B cell (primary cell): ENCODE results near the gene IMPA2. TPM values are rescaled to one million over a fixed set of nuclear protein-coding genes. Genes with fewer than 3 reads are reported as not detected.

Experiments used
- ATAC-seq: fragments of 200-7000 bp; cut with Tn5 transposase; one replicate; pipeline ENCODE4 v1.10.0; 2021; ENCODE audit warnings: low read depth, mild to moderate bottlenecking, moderate number of reproducible peaks, moderate library complexity
- CTCF ChIA-PET: fragments of 350-600 bp; sonication (Branson Sonifier 250); formaldehyde crosslinking; loops from one replicate; lab custom pipeline; 2021; ENCODE audit warnings: antibody characterized with exemption, inconsistent platforms; lab: Charles Lee
- POLR2A ChIA-PET: fragments of 350-600 bp; sonication (Branson Sonifier 250); formaldehyde crosslinking; loops from one replicate; lab custom pipeline; 2021; ENCODE audit warnings: antibody characterized with exemption; lab: Charles Lee
- DNase-seq: peaks from one replicate; pipeline ENCODE4 v3.0.0; 2013
- H2AFZ ChIP-seq: 2 replicates; pipeline ENCODE4 v1.6.1; 2012; ENCODE audit warnings: mild to moderate bottlenecking, low read depth, low read length; ENCODE audit not compliant: insufficient read depth, poor library complexity, severe bottlenecking
- H3K27ac ChIP-seq, 2 donors: 1 replicate in 1 of 2; 2 replicates in 1 of 2; pipeline ENCODE4 v1.5.1; 2012 to 2013; ENCODE audit warnings: low read length in 2 of 2, mild to moderate bottlenecking in 2 of 2, moderate library complexity in 1 of 2
- H3K27me3 ChIP-seq, 4 experiments: fragments of 200-600 bp in 1 of 4; sonication (generic) in 1 of 4; replicated peaks in 1 of 4; 1 replicate in 2 of 4; 2 replicates in 2 of 4; pipeline versions ENCODE4 v1.6.1 to v1.7.0; 2013 to 2016; ENCODE audit warnings: low read length in 3 of 4, mild to moderate bottlenecking in 2 of 4, mixed read lengths in 1 of 4, moderate library complexity in 1 of 4; ENCODE audit not compliant: insufficient read depth in 4 of 4, control insufficient read depth in 3 of 4; ENCODE audit errors: control extremely low read depth in 1 of 4
- H3K36me3 ChIP-seq, 2 experiments: replicated peaks in 1 of 2; 1 replicate in 1 of 2; 2 replicates in 1 of 2; pipeline versions ENCODE4 v1.6.1 to v1.7.1; 2013; ENCODE audit warnings: low read length in 1 of 2; ENCODE audit not compliant: insufficient read depth in 2 of 2, control insufficient read depth in 1 of 2; ENCODE audit errors: control extremely low read depth in 1 of 2, extremely low read depth in 1 of 2
- H3K4me1 ChIP-seq, 2 donors: fragments of 200-600 bp in 1 of 2; sonication (generic) in 1 of 2; 1 replicate in 1 of 2; 2 replicates in 1 of 2; pipeline versions ENCODE4 v1.5.1 to v1.6.1; 2013 to 2017; ENCODE audit warnings: low read length in 2 of 2; ENCODE audit not compliant: control insufficient read depth in 2 of 2, insufficient read depth in 2 of 2
- H3K4me2 ChIP-seq: replicated peaks from 2 replicates; pipeline ENCODE3; 2012; ENCODE audit warnings: mild to moderate bottlenecking, low read depth, low read length; ENCODE audit not compliant: poor library complexity, severe bottlenecking
- H3K4me3 ChIP-seq, 5 experiments: fragments of 200-600 bp in 1 of 5; sonication (generic) in 1 of 5; 1 replicate in 3 of 5; 2 replicates in 2 of 5; pipeline versions ENCODE4 v1.5.1 to v1.7.0; 2011 to 2016; ENCODE audit warnings: low read length in 4 of 5, mild to moderate bottlenecking in 4 of 5, low read depth in 2 of 5, control low read depth in 1 of 5, moderate library complexity in 1 of 5; ENCODE audit not compliant: insufficient read depth in 1 of 5; ENCODE audit errors: control extremely low read depth in 1 of 5, extremely low read depth in 1 of 5
- H3K79me2 ChIP-seq: fragments of 200-600 bp; sonication (generic); one replicate; pipeline ENCODE4 v1.6.0; 2016; ENCODE audit warnings: low read length; ENCODE audit not compliant: control insufficient read depth, insufficient read depth
- H3K9ac ChIP-seq: fragments of 200-600 bp; sonication (generic); 2 replicates; pipeline ENCODE4 v1.6.1; 2017; ENCODE audit warnings: mild to moderate bottlenecking, low read length, moderate library complexity
- H3K9me3 ChIP-seq, 3 donors: one replicate each; pipeline versions ENCODE4 v1.6.1 to v1.7.1; 2013; ENCODE audit warnings: low read length in 2 of 3; ENCODE audit not compliant: control insufficient read depth in 2 of 3, insufficient read depth in 1 of 3; ENCODE audit errors: control extremely low read depth in 1 of 3
- H4K20me1 ChIP-seq: 2 replicates; pipeline ENCODE4 v1.6.0; 2012; ENCODE audit warnings: mild to moderate bottlenecking, low read length; ENCODE audit not compliant: insufficient read depth, control insufficient read depth, poor library complexity, severe bottlenecking
- H3K27ac Mint-ChIP-seq: one replicate; pipeline ENCODE4 v1.8.0; 2021; ENCODE audit warnings: mixed read lengths
- H3K27me3 Mint-ChIP-seq: one replicate; pipeline ENCODE4 v1.8.0; 2021; ENCODE audit warnings: mixed read lengths
- H3K4me1 Mint-ChIP-seq: one replicate; pipeline ENCODE4 v1.8.0; 2021; ENCODE audit warnings: mixed read lengths
- H3K4me3 Mint-ChIP-seq: one replicate; pipeline ENCODE4 v1.8.0; 2021; ENCODE audit warnings: mixed read lengths
- H3K9me3 Mint-ChIP-seq: one replicate; pipeline ENCODE4 v1.8.0; 2022; ENCODE audit warnings: mixed read lengths; ENCODE audit not compliant: insufficient read depth
- EZH2 ChIP-seq: IDR thresholded peaks from 2 replicates; pipeline ENCODE4 v1.6.1; 2012; ENCODE audit warnings: borderline replicate concordance, low read depth, mild to moderate bottlenecking, moderate library complexity, low read length; ENCODE audit not compliant: insufficient read depth, poor library complexity, severe bottlenecking
- WGBS: methylation state at CpG from one replicate; pipeline ENCODE4 v1.1.5; 2013; ENCODE audit warnings: missing lambda C conversion rate; ENCODE audit not compliant: insufficient coverage; 5-methylcytosine and 5-hydroxymethylcytosine counted together
- intact Hi-C: fragments of 100-400 bp; cut with micrococcal nuclease; formaldehyde crosslinking; loops from one replicate; pipeline ENCODE4 v1.10.0; 2022
- polyA plus RNA-seq: library from polyadenylated mRNA; depleted of rRNA; stranded (reverse); fragments of >200 nt; gene quantifications from 2 replicates; pipeline ENCODE4 v1.2.3, GENCODE V29; 2012
- total RNA-seq, 2 donors: library from RNA; stranded (reverse); fragments of 120-200 nt in 1 of 2; gene quantifications; 1 replicate in 1 of 2; 2 replicates in 1 of 2; pipeline versions ENCODE4 v1.2.3 to v1.2.4, GENCODE V29; 2013 to 2022
- TF ChIP-seq, protein P1 (sequence below): fragments of 200-600 bp; IDR thresholded peaks from one replicate; pipeline ENCODE4 v1.8.0; 2022; ENCODE audit warnings: antibody characterized with exemption, mild to moderate bottlenecking

Gene IMPA2
- total and polyA plus RNA-seq, 2 donors (not counting 1 experiment from before 2014, with no cell fraction given), result 8.0 to 11.7 TPM

DNA sequence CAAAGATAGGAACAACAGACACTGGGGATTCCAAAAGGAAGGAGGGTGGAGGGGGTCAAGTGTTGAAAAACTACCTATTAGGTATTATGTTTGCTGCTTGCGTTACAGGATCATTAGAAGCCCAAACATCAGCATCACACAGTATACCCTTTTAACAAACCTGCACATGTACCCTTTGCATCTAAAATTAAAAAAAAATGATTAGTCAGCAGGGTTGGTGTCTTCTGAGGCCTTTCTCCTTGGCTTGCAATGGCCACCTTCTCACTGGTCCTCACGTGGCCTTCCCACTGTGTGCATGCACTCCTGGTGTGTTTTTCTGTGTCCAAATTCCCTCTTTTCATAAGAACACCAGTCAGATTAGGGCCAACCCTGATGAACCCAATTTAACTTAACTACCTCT lies 5.6 kb upstream of the IMPA2 start:
- no peak for TF ChIP-seq EZH2
- TF ChIP-seq, protein P1, sequence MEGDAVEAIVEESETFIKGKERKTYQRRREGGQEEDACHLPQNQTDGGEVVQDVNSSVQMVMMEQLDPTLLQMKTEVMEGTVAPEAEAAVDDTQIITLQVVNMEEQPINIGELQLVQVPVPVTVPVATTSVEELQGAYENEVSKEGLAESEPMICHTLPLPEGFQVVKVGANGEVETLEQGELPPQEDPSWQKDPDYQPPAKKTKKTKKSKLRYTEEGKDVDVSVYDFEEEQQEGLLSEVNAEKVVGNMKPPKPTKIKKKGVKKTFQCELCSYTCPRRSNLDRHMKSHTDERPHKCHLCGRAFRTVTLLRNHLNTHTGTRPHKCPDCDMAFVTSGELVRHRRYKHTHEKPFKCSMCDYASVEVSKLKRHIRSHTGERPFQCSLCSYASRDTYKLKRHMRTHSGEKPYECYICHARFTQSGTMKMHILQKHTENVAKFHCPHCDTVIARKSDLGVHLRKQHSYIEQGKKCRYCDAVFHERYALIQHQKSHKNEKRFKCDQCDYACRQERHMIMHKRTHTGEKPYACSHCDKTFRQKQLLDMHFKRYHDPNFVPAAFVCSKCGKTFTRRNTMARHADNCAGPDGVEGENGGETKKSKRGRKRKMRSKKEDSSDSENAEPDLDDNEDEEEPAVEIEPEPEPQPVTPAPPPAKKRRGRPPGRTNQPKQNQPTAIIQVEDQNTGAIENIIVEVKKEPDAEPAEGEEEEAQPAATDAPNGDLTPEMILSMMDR, result no peak
- H2AFZ ChIP-seq, result no peak overlapping the region
- no peaks in the 10 kb centered on the region for H3K9me3 ChIP-seq
- H3K4me1 Mint-ChIP-seq, result peaks cover 7% of the 10 kb centered on the region
- no CpG with 5 or more reads among the region's 2 CpGs for WGBS
- H3K4me2 ChIP-seq, result no peak overlapping the region
- no peaks in the 10 kb centered on the region for H3K27me3 Mint-ChIP-seq
- CTCF ChIA-PET, result interaction anchor here (2.7 kb wide), 1 partner anchor 20 kb away, joined by 11 read pairs; no protein-coding TSS in a partner anchor
- no peaks in the 10 kb centered on the region for H3K9me3 Mint-ChIP-seq
- no peaks in the 10 kb centered on the region for H4K20me1 ChIP-seq
- no peaks in the 10 kb centered on the region for H3K79me2 ChIP-seq
- POLR2A ChIA-PET, result no interaction called here
- H3K4me3 ChIP-seq, result no peak overlapping the region
- H3K27me3 ChIP-seq, result no peaks in the 10 kb centered on the region
- no peak overlapping the region for H3K27ac Mint-ChIP-seq
- peaks cover 5 to 9% of the 10 kb centered on the region in 2 donors for H3K4me1 ChIP-seq
- H3K27ac ChIP-seq, result no peak overlapping the region
- ATAC-seq, result no peak
- DNase-seq, result no peak
- no peaks in the 10 kb centered on the region for H3K36me3 ChIP-seq
- H3K4me3 Mint-ChIP-seq, result no peak overlapping the region
- intact Hi-C loops, result no loop called here
- no peak overlapping the region for H3K9ac ChIP-seq

DNA sequence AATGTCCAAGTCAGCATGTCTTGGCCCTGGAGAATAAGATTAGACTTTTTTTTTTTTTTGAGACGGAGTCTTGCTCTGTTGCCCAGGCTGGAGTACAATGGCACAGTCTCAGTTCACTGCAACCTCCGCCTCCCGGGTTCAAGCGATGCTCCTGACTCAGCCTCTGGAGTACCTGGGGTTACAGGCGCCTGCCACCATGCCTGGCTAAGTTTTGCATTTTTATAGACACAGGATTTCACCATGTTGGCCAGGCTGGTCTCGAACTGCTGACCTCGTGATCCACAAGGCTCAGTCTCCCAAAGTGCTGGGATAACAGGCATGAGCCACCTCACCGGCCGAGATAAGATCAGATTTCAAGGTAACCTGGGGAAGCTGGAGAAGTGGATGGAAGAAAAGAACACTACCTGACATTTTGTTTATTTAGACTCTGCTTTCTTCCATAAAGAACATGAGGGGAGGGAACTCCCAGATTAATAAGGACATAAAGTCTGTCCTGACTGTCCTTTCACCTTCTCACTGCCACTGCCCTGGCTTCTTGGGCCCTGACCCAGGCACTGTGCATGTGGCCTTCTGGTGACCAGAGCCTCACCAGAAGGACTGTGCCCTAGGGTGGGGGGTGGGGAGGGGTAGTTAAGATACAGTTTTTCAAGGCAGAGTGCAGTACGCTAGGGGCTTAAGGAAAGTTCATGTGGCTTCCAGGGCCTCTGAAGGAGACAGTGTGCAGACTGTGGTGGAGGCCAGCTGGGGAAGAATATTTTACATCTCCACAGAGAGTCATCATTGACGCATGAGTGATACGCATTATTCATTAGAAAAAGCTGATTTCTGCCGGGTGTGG lies 4.8 kb upstream of the IMPA2 start:
- Histone ChIP-seq H3K79me2 (no peaks in the 10 kb centered on the region), H3K36me3 (no peaks in the 10 kb centered on the region), H3K4me1 (peaks cover 5 to 9% of the 10 kb centered on the region in 2 donors), H3K27ac (no peak overlapping the region), H2AFZ (no peak overlapping the region), H3K9me3 (no peaks in the 10 kb centered on the region), H3K9ac (no peak overlapping the region), H3K4me2 (no peak overlapping the region), H4K20me1 (no peaks in the 10 kb centered on the region), H3K4me3 (no peak overlapping the region), H3K27me3 (no peaks in the 10 kb centered on the region)
- H3K27me3 Mint-ChIP-seq, result no peaks in the 10 kb centered on the region
- H3K4me3 Mint-ChIP-seq, result no peak overlapping the region
- TF ChIP-seq EZH2, result no peak
- TF ChIP-seq, protein P1, result no peak
- DNase-seq (no peak), ATAC-seq (no peak)
- H3K9me3 Mint-ChIP-seq, result no peaks in the 10 kb centered on the region
- no peak overlapping the region for H3K27ac Mint-ChIP-seq
- peaks cover 7% of the 10 kb centered on the region for H3K4me1 Mint-ChIP-seq
- ChIA-PET CTCF (interaction anchor here (0.7 to 2.7 kb wide), 3 partner anchors 19 to 40 kb away, joined by 3 to 11 read pairs (median 3); no protein-coding TSS in a partner anchor), POLR2A (interaction anchor here (1.2 kb wide), 1 partner anchor 74 kb away, joined by 3 read pairs; no protein-coding TSS in a partner anchor)
- WGBS, result 92% methylated on average over 7 of the region's 13 CpGs
- intact Hi-C loops, result no loop called here
